ENCODE measurements around the gene UGT3A1. TPM values are rescaled to one million over a fixed set of nuclear protein-coding genes. Genes with fewer than 3 reads are reported as not detected.

Gene UGT3A1
- total and polyA plus RNA-seq, 2 experiments from 2014 or later, result 1.6 to 3.1 TPM

DNA sequence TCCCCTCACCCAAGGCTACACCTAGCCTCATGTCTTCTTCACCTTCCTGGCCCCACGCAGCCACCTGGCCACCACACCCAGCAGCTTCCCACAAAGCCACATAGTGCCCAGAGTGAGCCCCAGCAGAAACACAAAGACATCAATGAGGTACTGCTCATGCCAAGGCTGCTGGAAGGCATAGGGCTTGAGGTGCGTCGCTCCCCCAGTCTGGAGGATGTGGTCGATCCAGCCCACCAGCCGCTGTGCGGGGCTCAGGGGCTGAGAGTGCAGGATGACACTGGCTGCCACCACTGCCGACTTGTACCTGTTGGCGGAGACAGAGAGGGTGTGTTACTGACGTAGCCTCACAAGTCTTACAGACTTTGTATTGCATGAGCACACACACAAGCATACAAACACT is 37.0 kb downstream of the UGT3A1 start (continued):
- TF ChIP-seq, protein P1, sequence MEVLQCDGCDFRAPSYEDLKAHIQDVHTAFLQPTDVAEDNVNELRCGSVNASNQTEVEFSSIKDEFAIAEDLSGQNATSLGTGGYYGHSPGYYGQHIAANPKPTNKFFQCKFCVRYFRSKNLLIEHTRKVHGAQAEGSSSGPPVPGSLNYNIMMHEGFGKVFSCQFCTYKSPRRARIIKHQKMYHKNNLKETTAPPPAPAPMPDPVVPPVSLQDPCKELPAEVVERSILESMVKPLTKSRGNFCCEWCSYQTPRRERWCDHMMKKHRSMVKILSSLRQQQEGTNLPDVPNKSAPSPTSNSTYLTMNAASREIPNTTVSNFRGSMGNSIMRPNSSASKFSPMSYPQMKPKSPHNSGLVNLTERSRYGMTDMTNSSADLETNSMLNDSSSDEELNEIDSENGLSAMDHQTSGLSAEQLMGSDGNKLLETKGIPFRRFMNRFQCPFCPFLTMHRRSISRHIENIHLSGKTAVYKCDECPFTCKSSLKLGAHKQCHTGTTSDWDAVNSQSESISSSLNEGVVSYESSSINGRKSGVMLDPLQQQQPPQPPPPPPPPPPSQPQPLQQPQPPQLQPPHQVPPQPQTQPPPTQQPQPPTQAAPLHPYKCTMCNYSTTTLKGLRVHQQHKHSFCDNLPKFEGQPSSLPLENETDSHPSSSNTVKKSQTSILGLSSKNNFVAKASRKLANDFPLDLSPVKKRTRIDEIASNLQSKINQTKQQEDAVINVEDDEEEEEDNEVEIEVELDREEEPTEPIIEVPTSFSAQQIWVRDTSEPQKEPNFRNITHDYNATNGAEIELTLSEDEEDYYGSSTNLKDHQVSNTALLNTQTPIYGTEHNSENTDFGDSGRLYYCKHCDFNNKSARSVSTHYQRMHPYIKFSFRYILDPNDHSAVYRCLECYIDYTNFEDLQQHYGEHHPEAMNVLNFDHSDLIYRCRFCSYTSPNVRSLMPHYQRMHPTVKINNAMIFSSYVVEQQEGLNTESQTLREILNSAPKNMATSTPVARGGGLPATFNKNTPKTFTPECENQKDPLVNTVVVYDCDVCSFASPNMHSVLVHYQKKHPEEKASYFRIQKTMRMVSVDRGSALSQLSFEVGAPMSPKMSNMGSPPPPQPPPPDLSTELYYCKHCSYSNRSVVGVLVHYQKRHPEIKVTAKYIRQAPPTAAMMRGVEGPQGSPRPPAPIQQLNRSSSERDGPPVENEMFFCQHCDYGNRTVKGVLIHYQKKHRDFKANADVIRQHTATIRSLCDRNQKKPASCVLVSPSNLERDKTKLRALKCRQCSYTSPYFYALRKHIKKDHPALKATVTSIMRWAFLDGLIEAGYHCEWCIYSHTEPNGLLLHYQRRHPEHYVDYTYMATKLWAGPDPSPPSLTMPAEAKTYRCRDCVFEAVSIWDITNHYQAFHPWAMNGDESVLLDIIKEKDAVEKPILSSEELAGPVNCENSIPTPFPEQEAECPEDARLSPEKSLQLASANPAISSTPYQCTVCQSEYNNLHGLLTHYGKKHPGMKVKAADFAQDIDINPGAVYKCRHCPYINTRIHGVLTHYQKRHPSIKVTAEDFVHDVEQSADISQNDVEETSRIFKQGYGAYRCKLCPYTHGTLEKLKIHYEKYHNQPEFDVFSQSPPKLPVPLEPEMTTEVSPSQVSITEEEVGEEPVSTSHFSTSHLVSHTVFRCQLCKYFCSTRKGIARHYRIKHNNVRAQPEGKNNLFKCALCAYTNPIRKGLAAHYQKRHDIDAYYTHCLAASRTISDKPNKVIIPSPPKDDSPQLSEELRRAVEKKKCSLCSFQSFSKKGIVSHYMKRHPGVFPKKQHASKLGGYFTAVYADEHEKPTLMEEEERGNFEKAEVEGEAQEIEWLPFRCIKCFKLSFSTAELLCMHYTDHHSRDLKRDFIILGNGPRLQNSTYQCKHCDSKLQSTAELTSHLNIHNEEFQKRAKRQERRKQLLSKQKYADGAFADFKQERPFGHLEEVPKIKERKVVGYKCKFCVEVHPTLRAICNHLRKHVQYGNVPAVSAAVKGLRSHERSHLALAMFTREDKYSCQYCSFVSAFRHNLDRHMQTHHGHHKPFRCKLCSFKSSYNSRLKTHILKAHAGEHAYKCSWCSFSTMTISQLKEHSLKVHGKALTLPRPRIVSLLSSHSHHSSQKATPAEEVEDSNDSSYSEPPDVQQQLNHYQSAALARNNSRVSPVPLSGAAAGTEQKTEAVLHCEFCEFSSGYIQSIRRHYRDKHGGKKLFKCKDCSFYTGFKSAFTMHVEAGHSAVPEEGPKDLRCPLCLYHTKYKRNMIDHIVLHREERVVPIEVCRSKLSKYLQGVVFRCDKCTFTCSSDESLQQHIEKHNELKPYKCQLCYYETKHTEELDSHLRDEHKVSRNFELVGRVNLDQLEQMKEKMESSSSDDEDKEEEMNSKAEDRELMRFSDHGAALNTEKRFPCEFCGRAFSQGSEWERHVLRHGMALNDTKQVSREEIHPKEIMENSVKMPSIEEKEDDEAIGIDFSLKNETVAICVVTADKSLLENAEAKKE (CRISPR knock-in tag; IDR thresholded peaks at IDR 0.05), result no peak
- TF ChIP-seq POLR2AphosphoS5 (IDR thresholded peaks at IDR 0.05; ENCODE audit: low read depth) (no peak), STAT1 (IDR thresholded peaks at IDR 0.05; ENCODE audit: unreplicated experiment) (no peak), JUNB (IDR thresholded peaks at IDR 0.05; ENCODE audit: unreplicated experiment) (no peak), ZNF331 (CRISPR knock-in tag; IDR thresholded peaks at IDR 0.05; ENCODE audit: low read depth) (no peak)
- TF ChIP-seq, protein P2, sequence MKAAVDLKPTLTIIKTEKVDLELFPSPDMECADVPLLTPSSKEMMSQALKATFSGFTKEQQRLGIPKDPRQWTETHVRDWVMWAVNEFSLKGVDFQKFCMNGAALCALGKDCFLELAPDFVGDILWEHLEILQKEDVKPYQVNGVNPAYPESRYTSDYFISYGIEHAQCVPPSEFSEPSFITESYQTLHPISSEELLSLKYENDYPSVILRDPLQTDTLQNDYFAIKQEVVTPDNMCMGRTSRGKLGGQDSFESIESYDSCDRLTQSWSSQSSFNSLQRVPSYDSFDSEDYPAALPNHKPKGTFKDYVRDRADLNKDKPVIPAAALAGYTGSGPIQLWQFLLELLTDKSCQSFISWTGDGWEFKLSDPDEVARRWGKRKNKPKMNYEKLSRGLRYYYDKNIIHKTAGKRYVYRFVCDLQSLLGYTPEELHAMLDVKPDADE (IDR thresholded peaks at IDR 0.05), result no peak

DNA sequence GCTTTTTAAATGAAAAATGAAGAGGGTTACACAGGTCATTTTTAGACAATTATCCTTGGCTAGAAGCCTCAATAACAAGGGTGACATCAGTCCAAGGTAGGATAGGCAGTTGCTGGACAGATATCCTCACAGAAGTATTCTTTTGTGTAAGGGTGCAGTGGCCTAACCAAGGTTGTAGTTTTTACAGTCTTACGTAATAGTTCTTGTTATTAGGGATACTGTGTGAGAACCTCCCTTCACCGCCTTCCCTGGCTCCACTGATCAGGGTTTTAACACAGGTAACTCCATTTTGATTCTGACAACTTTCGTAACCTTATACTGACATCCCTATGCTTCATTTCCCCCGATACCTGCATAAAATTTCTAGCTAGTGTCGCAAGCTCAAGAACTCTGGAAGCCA is 44.1 kb downstream of the UGT3A1 start:
- H3K36me3 Mint-ChIP-seq (ENCODE audit: low read depth), result no peaks in the 10 kb centered on the region
- H2AFZ ChIP-seq, result no peak overlapping the region
- H3K27ac Mint-ChIP-seq, result no peak overlapping the region
- TF ChIP-seq STAT1 (IDR thresholded peaks at IDR 0.05; ENCODE audit: unreplicated experiment), result no peak
- no peak for TF ChIP-seq POLR2AphosphoS5 (IDR thresholded peaks at IDR 0.05; ENCODE audit: low read depth)
- no peak for TF ChIP-seq NANOG (IDR thresholded peaks at IDR 0.05; ENCODE audit: borderline replicate concordance)
- TF ChIP-seq ZNF114 (CRISPR knock-in tag; IDR thresholded peaks at IDR 0.05), result no peak
- TF ChIP-seq, protein P2 (IDR thresholded peaks at IDR 0.05), result no peak
- no peak for TF ChIP-seq EZH2 (IDR thresholded peaks at IDR 0.05; ENCODE audit: low read depth, unreplicated experiment)

More for the DNA sequence above, 44.1 kb downstream of the UGT3A1 start:
- Mint-ChIP-seq H3K9me3 (no peaks in the 10 kb centered on the region), H3K4me3 (no peak overlapping the region), H3K4me1 (0 out of 3 replicates have a peak, but pooled peaks cover 3% of the 10 kb centered on the region), H3K27me3 (ENCODE audit: insufficient read depth, low read depth, poor library complexity) (no peaks in the 10 kb centered on the region)
- ATAC-seq (no peak), DNase-seq (ENCODE audit: low spot score) (no peak)
- no peaks in the 10 kb centered on the region for H3K79me2 ChIP-seq (replicated peaks; ENCODE audit: insufficient read depth)
- no peaks in the 10 kb centered on the region for H4K20me1 ChIP-seq (replicated peaks; ENCODE audit: insufficient read depth)
- H3K9me2 ChIP-seq (ENCODE audit: insufficient read depth), result 0 out of 2 replicates have a peak, but pooled peaks cover 4% of the 10 kb centered on the region
- H3F3A ChIP-seq (replicated peaks; ENCODE audit: low read depth), result no peaks in the 10 kb centered on the region
- H3K36me3 ChIP-seq (ENCODE audit: insufficient read depth), result no peaks in the 10 kb centered on the region; the same call in 1 of the 2 replicates
- no peaks in the 10 kb centered on the region for H3K4me1 ChIP-seq (ENCODE audit: insufficient read depth)
- H3K27ac ChIP-seq (ENCODE audit: low read depth), result no peak overlapping the region
- no peak overlapping the region for H3K4me3 ChIP-seq
- H3K4me2 ChIP-seq, result no peak overlapping the region
- no peaks in the 10 kb centered on the region for H3K27me3 ChIP-seq (ENCODE audit: insufficient read depth)

All from GM23338 (cell line).